HG03558 (cell line): Measurements from ENCODE around the gene MYBL2.

ENCODE experiments used
- ATAC-seq: cut with Tn5 transposase; IDR thresholded peaks from one replicate; pipeline ENCODE4 v1.9.1; 2021; ENCODE audit warnings: moderate number of reproducible peaks; ENCODE audit not compliant: unreplicated experiment; ENCODE audit errors: extremely low read depth

Gene MYBL2

GRCh38 chr20:43721097-43721428 is 54.1 kb downstream of the MYBL2 start:
- no peak for ATAC-seq

GRCh38 chr20:43721429-43722152 is 54.7 kb downstream of the MYBL2 start:
- ATAC-seq: no peak

- no peak for ATAC-seq
Observed at GRCh38 chr20:43722153-43722505, 55.2 kb downstream of the MYBL2 start.

GRCh38 chr20:43723186-43723585 is 56.3 kb downstream of the MYBL2 start:
- no peak for ATAC-seq

DNA sequence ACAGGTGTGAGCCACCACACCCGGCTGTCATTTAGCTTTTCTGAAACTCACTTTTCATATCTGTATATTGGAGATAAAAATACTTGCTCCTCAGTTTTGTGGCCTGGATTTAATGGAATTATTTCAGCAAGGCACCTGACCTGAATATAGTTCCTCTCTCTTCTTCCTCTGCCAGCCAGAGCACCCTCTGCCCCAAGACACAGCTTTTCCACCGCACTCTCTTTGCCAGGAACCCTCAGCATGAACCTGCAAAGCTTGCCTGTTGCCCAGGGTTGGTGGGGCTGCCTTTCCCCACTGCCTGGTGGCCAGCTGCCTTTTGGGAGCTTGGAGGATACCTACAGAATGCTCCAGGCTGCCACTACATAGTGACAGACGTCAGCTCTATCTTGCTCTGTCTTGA is 56.8 kb downstream of the MYBL2 start:
- ATAC-seq: no peak

GRCh38 chr20:43724383-43724782 is 57.5 kb downstream of the MYBL2 start:
- no peak for ATAC-seq

- no peak for ATAC-seq
Observed at GRCh38 chr20:43725666-43726065, 58.8 kb downstream of the MYBL2 start.

GRCh38 chr20:43726333-43726732 is 59.4 kb downstream of the MYBL2 start:
- ATAC-seq: no peak

GRCh38 chr20:43726811-43727338 is 60.0 kb downstream of the MYBL2 start, which contains the start of gene GTSF1L:
TSS of gene GTSF1L (minus strand) at chr20:43727002. CDS start at chr20:43726694, 308 bp downstream.
- ATAC-seq: no peak

- ATAC-seq: no peak
Observed at GRCh38 chr20:43727980-43728590, 61.2 kb downstream of the MYBL2 start.

DNA sequence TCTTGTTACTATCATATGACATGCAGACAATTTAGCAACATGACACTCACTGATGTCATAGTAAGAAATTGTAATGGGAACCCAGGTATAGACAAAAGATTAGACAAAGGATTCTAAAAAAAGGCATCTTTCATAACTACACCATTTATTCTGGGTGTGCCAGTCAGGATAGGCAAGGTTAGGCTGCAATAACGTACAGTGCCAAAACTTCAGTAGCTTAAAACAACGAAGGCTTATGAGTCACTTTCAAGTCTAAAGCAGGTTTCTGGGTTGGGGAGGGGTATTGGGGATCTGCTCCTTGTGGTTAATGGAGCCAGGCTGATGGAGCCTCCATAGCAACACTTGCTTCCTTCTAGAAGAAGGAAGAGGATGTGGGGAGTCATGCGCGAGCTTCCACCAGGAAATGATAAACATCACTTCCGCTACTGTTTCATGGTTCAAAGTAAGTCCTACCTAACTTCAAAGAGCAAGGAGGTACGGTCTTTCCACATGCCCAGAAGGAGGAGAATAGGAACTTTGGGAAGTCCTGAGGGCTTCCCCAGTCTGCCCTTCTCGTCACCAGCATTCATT is 61.9 kb downstream of the MYBL2 start:
- ATAC-seq: no peak

DNA sequence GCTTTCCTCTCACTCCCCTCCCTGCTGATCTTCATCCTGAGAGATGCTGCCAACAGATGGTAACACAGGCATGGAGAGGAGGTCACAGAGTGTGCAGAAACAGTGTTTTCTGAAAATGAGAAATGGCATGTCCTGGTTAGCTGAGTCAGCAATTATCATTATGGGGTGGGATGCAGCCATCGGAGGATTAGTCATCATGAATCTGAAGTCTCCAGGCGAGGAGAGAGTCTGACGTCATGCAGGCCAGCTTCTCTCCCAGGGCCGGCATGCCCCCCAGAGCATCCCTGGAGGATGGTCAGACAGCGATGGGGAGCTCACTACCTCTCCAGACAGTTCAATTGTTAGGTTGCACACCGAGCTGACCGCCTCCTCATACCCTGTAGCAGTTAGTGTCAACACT is 64.6 kb downstream of the MYBL2 start:
- ATAC-seq: no peak

GRCh38 chr20:43731927-43732326 is 65.0 kb downstream of the MYBL2 start:
- no peak for ATAC-seq

DNA sequence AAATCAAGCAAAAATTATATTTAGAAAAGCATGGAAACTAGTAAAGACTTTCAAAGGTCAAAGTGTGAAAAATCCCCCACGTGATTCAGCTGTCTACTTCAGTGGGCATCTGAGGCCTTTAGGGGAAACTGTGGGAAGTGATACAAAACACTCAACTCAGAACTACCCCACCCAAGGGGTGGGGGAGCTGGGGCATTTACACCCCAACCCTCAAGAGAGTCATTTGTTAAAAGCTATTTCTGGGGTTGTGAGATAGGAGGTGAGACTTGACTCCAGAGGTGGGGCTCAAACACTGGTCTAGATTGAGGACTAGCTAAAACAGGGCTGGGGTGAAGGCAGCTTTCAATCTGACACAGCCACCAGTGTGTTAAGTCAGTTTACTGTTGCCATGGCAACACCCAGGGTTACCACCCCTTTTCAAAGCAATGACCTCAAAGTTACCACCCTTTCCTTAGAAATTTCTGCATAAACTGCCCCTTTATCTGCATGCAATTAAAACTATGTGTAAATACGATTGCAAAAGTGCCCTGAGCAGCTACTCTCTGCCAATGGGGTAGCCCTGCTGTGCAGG is 69.8 kb downstream of the MYBL2 start:
- no peak for ATAC-seq

DNA sequence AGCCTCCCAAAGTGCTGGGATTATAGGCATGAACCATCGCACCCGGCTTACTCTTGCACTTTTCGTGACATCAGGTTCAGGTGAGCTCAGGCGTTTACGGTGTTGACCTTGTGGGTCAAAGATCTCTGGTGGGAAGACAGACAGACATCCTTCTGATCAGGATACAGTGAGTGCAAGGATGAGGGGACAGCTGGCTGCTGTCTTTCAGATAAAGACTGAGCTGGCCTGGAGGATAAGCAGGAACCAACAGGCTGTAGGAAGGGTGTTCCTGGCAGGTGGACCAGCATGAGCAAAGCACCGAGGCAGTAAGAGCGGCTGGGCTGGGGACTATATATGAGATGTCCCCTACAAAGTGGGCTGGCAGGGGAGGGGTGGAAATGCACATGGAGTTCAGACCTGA is 71.0 kb downstream of the MYBL2 start:
- no peak for ATAC-seq

DNA sequence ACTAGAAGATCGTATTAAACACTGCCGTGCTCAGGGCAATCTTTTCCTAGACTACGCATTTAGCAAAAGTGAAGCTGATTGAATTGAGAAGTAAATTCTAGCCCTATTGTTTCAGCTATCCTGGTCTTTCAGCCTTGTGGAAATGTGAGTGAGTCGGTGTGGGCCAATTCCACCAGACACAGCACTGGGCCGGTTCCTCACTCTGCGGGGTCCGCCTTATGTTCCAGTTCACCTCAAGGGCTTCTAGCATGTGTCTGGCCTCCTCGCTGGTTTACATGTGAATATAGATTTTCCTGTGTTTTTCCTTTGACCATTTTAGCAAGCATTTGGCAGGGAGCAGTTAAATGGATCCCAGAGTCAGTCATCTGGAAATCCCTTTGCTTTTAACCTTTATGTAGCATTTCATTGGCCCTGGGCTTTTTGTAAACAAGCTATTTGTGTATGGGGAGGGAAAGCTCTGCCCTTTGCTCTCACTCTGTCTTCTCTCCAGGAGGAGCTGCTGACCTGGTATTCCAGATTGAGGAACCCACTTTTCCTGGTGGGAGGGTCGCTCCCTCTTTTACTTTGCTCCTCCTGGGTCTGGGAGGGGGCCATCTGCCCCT is 72.3 kb downstream of the MYBL2 start:
- ATAC-seq: no peak

DNA sequence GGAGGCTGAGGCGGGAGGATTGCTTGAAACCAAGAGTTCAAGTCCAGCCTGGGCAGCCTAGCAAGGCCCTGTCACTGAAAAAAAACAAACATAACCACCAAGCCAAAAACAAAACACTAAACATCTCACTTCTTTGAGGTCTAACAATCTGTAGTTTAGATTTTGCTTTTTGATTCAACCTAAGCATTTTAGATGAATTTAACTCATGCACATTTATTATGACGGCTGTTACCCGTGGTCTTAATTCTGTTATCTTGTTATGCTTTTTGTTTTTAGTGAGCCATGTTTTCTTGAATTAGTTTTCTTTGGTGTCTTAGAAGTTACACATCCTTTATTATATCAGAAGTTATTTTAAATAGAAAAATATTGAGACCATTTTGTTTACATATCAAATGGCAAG is 73.7 kb downstream of the MYBL2 start:
- no peak for ATAC-seq

- ATAC-seq: no peak
Observed at GRCh38 chr20:43744151-43744611, 77.3 kb downstream of the MYBL2 start.

DNA sequence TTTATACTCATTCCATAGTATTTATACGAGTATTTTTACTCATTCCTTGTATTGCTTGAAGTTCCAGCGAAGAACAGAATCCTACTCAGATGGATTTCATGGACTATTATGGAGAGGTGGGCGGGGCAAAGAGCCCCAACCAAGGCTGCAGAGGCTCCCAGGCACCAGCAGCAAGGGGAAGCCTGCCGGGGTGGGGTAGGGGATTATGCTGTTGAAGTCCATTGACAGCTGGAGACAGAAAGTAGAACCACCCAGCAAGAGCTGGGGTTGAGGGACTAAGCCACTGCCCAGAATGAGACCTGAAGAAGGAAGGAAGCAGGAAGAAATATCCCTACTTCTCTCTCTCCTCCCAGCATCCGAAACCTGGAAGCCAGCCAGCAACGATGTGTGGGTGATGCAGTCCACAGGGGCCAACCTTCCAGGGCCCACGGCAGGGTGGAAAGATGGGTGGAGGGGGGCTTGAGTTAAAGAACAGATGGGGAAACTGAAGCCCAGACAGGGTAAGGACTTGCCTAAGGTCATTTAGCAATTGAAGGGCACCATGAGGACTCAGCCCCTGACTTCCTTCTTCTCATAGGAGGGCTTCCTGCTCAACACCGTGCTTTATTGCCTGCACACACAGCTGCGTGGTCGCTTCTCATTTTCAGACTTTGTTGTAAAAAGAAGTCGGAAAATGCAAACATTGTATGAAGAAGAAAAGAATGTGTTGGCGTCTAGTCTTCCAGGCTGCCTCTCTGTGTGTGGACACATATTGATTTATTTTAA is 78.2 kb downstream of the MYBL2 start:
- no peak for ATAC-seq
